Progenitor cell of endocrine pancreas (in vitro differentiated cells): Measurements from ENCODE around the gene FST. TPM values are rescaled to one million over a fixed set of nuclear protein-coding genes. Genes with fewer than 3 reads are reported as not detected.

Experiments used
- DNase-seq: peaks from one replicate; pipeline ENCODE4 v3.0.0; 2021; ENCODE audit warnings: low spot score; ENCODE audit not compliant: unreplicated experiment
- H3K27ac Mint-ChIP-seq: 2 replicates; pipeline ENCODE4 v1.8.0; 2021; ENCODE audit warnings: mild to moderate bottlenecking, moderate library complexity, mixed read lengths
- H3K27me3 Mint-ChIP-seq: 2 replicates; pipeline ENCODE4 v1.8.0; 2021; ENCODE audit warnings: mixed read lengths
- H3K36me3 Mint-ChIP-seq: 2 replicates; pipeline ENCODE4 v1.8.0; 2022; ENCODE audit warnings: mixed read lengths; ENCODE audit not compliant: insufficient read depth
- H3K4me1 Mint-ChIP-seq: 2 replicates; pipeline ENCODE4 v1.8.0; 2021; ENCODE audit warnings: low read depth, mixed read lengths
- H3K4me3 Mint-ChIP-seq: 2 replicates; pipeline ENCODE4 v1.8.0; 2021; ENCODE audit warnings: low read depth, mild to moderate bottlenecking, moderate library complexity, mixed read lengths
- H3K9me3 Mint-ChIP-seq: 2 replicates; pipeline ENCODE4 v1.8.0; 2021; ENCODE audit warnings: low read depth, mixed read lengths
- CTCF ChIP-seq: fragments of 200-600 bp; sonication (generic); IDR thresholded peaks from one replicate; pipeline ENCODE4 v1.5.0; 2021; ENCODE audit warnings: antibody characterized with exemption, mild to moderate bottlenecking; ENCODE audit not compliant: unreplicated experiment
- total RNA-seq: library from RNA; stranded (reverse); gene quantifications from 2 replicates; pipeline ENCODE4 v1.2.1, GENCODE V29; 2021

The FST gene
- total RNA-seq, 1 donor from 2014 or later, result 1.7 TPM

- H3K9me3 Mint-ChIP-seq, result no peaks in the 10 kb centered on the region
- no peak for DNase-seq
- H3K36me3 Mint-ChIP-seq, result no peaks in the 10 kb centered on the region
- H3K4me3 Mint-ChIP-seq, result no peak overlapping the region
- no peak for TF ChIP-seq CTCF
- H3K27ac Mint-ChIP-seq, result no peak overlapping the region
- H3K4me1 Mint-ChIP-seq, result peaks cover 21% of the 10 kb centered on the region
- peaks cover 3% of the 10 kb centered on the region for H3K27me3 Mint-ChIP-seq
These were observed 5.1 kb upstream of the FST start for GRCh38 chr5:53475320-53475719.

- no peak for TF ChIP-seq CTCF
- Mint-ChIP-seq H3K4me3 (no peak overlapping the region), H3K27me3 (peaks cover 7% of the 10 kb centered on the region), H3K9me3 (no peaks in the 10 kb centered on the region), H3K4me1 (peaks cover 25% of the 10 kb centered on the region), H3K27ac (no peak overlapping the region), H3K36me3 (no peaks in the 10 kb centered on the region)
- DNase-seq, result no peak
These were observed 4.4 kb upstream of the FST start for GRCh38 chr5:53476019-53476418.

GRCh38 chr5:53476531-53477480, 3.6 kb upstream of the FST start:
- no peaks in the 10 kb centered on the region for H3K9me3 Mint-ChIP-seq
- no peak overlapping the region for H3K27ac Mint-ChIP-seq
- no peak overlapping the region for H3K4me3 Mint-ChIP-seq
- no peak for TF ChIP-seq CTCF
- H3K27me3 Mint-ChIP-seq, result peaks cover 13% of the 10 kb centered on the region
- no peak for DNase-seq
- no peaks in the 10 kb centered on the region for H3K36me3 Mint-ChIP-seq
- peaks cover 27% of the 10 kb centered on the region for H3K4me1 Mint-ChIP-seq

- Mint-ChIP-seq H3K27ac (peak overlapping the region; percentile 1), H3K36me3 (no peaks in the 10 kb centered on the region), H3K4me3 (peak overlapping the region; percentile 85), H3K4me1 (peaks cover 32% of the 10 kb centered on the region), H3K27me3 (peaks cover 30% of the 10 kb centered on the region), H3K9me3 (no peaks in the 10 kb centered on the region)
- DNase-seq, result no peak
- TF ChIP-seq CTCF, result peak; percentile 55
These were observed 1.9 kb upstream of the FST start for GRCh38 chr5:53478411-53479044.

- Mint-ChIP-seq H3K4me3 (peak overlapping the region; percentile 85), H3K9me3 (no peaks in the 10 kb centered on the region), H3K27me3 (peaks cover 31% of the 10 kb centered on the region), H3K4me1 (peaks cover 32% of the 10 kb centered on the region), H3K36me3 (no peaks in the 10 kb centered on the region), H3K27ac (peak overlapping the region; percentile 88)
- TF ChIP-seq CTCF, result no peak
- DNase-seq, result no peak
These were observed 1.3 kb upstream of the FST start for GRCh38 chr5:53479045-53479589.
